C4-2B (cell line): ENCODE measurements around the gene CSNK1A1L.

ENCODE experiments used
- H3K27ac ChIP-seq: fragments of 450-650 bp; 2 replicates; pipeline ENCODE4 v1.5.1; 2017
- ZFX ChIP-seq: fragments of 450-650 bp; IDR thresholded peaks from 2 replicates; pipeline ENCODE4 v1.6.1; 2017
- TF ChIP-seq, protein P1 (sequence below): fragments of 450-650 bp; conservative IDR thresholded peaks from 2 replicates; pipeline ENCODE4 v1.5.1; 2017; ENCODE audit warnings: mild to moderate bottlenecking

The CSNK1A1L gene

DNA sequence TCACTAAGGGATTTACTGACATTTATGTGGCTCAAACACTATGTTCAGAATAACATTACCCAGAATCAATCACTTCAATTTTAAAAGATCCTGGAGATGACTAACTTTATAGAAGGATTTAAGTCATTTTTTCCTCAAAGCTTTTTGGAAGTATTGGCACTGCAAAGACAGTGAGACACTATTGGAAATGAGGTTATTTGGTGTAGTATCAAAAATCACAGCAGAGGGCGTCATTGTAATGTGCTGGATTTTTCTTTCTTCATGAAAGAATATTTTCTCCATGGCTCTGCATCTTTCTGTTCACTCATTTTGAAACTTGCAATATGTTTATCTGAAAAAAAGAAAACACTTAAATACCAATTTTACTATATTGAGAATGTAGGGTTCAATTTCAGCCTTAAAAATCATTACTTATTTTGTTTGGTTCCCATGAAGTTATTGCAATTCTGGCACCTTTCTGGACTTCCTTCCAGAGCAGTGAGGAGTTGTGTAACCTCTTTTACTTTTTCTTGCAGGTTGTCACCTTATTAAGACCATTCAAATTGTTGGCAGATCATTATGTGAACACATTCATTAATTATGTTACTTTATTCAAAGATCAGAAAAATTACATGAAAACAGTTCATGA lies 3.7 kb upstream of the CSNK1A1L start:
- no peak overlapping the region for H3K27ac ChIP-seq
- TF ChIP-seq, protein P1, sequence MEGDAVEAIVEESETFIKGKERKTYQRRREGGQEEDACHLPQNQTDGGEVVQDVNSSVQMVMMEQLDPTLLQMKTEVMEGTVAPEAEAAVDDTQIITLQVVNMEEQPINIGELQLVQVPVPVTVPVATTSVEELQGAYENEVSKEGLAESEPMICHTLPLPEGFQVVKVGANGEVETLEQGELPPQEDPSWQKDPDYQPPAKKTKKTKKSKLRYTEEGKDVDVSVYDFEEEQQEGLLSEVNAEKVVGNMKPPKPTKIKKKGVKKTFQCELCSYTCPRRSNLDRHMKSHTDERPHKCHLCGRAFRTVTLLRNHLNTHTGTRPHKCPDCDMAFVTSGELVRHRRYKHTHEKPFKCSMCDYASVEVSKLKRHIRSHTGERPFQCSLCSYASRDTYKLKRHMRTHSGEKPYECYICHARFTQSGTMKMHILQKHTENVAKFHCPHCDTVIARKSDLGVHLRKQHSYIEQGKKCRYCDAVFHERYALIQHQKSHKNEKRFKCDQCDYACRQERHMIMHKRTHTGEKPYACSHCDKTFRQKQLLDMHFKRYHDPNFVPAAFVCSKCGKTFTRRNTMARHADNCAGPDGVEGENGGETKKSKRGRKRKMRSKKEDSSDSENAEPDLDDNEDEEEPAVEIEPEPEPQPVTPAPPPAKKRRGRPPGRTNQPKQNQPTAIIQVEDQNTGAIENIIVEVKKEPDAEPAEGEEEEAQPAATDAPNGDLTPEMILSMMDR, result peak; percentile 72
- no peak for TF ChIP-seq ZFX

DNA sequence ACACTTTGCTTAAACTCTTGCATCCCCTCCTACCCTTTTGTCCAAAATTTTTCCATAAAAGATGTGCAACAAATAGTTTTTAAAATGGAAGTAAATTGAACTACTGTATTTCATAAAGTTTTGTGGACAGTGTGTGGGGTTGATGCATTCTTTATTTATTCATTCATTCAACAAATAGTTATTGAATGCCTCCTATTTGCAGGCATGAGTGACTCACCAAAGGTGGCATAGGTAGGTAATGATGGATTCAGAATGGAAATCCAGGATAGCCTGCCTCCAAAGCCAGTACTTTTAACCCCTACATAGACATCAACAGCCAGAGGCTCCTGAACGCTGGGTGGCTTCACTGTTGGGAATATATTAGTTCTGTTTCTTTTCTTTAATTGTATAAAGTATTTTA lies 2.4 kb upstream of the CSNK1A1L start:
- H3K27ac ChIP-seq, result no peak overlapping the region
- TF ChIP-seq ZFX, result no peak
- TF ChIP-seq, protein P1, result no peak

DNA sequence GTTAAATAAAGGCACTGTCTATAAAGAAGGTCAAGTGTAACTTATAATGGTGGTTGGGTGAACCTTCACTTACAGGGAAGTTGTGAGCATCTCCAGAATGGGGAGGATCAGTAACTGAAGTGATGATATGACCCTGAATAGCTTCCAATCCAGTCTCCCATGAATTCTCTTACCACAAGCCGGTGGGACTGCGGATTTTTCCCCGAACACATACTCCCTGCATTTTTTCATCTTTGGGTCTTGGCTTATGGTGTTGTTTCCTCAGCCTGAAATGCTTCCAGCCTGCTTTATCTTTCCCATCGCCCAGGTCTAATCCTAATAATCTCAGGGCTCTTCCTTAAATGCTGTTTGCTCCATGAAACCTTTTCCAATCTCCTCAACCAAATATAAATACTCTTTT lies 2.0 kb upstream of the CSNK1A1L start:
- TF ChIP-seq, protein P1, result no peak
- TF ChIP-seq ZFX, result no peak
- no peak overlapping the region for H3K27ac ChIP-seq

DNA sequence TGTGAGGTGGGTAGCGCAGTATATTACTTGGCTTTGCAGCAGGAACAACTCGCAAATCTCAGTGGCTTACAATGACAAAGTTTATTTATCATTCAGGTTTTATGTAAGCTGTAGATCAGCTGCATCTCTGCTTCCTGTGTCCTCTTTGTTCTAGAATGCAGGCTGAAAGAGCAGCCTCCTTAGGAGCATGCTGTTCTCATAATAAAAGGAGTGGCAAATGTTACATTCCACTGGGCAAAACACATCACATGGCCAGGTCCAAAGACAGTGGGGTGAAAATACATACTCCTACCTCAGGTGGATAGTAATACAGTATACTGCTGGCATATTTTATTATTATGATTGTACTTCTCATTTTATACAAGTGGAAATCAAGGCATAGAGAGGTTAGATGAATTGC lies 1.2 kb upstream of the CSNK1A1L start:
- H3K27ac ChIP-seq, result no peak overlapping the region
- TF ChIP-seq, protein P1, result no peak
- no peak for TF ChIP-seq ZFX

DNA sequence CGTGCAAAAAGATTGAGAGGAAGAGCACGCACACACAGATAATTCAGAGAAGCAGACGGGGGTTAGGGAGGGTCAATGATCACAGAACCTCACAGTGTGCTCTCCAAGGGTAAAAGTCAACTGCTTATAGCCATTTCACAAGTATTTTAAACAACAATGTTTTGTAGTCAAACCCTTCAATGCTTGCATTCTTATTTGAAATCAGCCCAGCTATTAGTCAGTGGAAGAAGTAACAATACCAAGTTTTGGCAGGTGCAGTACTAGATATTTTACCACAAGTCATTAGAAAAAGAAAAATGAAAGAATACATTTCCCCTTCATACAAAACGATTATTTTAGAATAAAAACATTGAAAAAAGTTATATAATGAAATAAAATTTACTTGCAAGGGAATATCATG lies 2.6 kb downstream of the CSNK1A1L start:
- H3K27ac ChIP-seq, result no peak overlapping the region
- no peak for TF ChIP-seq ZFX
- TF ChIP-seq, protein P1, result no peak

DNA sequence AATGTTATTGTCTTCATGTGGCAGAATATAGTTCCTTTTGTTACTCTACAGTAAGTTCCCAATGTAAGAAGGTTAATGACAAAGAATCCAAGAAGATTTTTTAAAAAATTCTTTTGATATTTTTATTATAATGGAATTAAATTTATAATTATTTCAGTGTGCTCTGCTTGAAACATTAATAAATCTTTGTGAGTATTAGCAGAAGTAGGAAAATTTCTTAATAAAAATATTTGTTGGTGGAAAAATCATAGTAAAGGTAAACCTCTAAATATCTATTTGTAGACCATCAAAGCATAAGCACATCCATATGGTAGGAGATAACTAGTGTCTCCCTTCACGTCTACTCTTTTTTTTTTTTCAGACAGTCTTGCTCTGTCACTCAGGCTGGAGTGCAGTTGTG lies 4.3 kb downstream of the CSNK1A1L start:
- H3K27ac ChIP-seq, result no peak overlapping the region
- TF ChIP-seq, protein P1, result no peak
- no peak for TF ChIP-seq ZFX

DNA sequence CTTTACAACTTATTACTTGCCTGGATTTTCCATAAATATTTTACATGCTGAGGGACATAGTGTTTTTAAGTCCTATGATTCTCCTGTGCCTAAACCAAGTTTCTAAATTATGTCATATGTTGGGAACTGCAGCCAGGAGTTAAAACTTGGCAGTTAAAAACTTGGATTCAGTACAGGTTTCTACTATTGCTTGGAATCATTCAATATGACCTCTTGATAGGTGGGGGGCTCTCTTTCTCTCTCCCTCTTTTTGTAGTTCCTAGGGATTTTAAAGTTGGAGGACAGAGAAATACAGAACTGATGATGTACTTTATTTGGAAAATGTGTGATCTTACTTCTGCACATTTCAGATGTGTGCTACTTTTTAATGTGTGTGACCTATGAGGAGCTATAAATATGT lies 4.7 kb downstream of the CSNK1A1L start:
- no peak for TF ChIP-seq ZFX
- TF ChIP-seq, protein P1, result no peak
- H3K27ac ChIP-seq, result no peak overlapping the region
